ENCODE measurements around the gene LRRC41.
"Not testable (repeated sequence)": the region's sequence is repeated elsewhere in the genome, so short reads cannot be mapped to it uniquely, and the experiment has no call there.

Gene LRRC41, protein sequence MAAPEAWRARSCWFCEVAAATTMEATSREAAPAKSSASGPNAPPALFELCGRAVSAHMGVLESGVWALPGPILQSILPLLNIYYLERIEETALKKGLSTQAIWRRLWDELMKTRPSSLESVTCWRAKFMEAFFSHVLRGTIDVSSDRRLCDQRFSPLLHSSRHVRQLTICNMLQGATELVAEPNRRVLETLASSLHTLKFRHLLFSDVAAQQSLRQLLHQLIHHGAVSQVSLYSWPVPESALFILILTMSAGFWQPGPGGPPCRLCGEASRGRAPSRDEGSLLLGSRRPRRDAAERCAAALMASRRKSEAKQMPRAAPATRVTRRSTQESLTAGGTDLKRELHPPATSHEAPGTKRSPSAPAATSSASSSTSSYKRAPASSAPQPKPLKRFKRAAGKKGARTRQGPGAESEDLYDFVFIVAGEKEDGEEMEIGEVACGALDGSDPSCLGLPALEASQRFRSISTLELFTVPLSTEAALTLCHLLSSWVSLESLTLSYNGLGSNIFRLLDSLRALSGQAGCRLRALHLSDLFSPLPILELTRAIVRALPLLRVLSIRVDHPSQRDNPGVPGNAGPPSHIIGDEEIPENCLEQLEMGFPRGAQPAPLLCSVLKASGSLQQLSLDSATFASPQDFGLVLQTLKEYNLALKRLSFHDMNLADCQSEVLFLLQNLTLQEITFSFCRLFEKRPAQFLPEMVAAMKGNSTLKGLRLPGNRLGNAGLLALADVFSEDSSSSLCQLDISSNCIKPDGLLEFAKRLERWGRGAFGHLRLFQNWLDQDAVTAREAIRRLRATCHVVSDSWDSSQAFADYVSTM

GRCh38 chr1:46303038-46303871 is at the start of gene LRRC41, which contains the start of gene UQCRH:
TSS of gene LRRC41 (minus strand) at chr1:46303616. CDS start at chr1:46303322, 294 bp downstream.
TSS of gene UQCRH (plus strand) at chr1:46303698. CDS start at chr1:46303767, 69 bp downstream.
- DNase-seq, result peak; percentile 89 to 96

GRCh38 chr1:46352363-46352762 is 48.9 kb upstream of the LRRC41 start:
- no peak for DNase-seq

DNA sequence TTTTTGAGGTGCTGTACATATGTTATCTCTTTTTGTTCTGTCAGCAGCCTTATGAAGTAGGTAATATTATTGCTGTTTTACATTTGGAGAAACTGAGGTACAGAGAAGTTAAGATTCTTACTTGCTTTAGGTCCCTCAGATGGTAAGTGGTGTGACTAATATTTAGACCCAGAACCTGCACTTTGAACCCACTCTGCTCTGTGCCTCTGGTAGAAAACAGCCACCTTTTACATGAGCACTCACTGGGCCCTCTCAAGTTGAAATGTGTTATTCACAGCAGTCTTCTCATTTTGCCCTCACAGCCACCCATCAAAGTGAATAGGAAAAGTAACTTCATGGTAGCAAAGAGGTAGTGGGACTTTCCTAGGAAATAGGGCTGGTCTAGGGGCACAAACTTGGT is 41.9 kb upstream of the LRRC41 start:
- no peak for DNase-seq

- no peak for DNase-seq
These were observed 41.1 kb upstream of the LRRC41 start for GRCh38 chr1:46344481-46344880.

GRCh38 chr1:46343705-46344104 is 40.3 kb upstream of the LRRC41 start:
- no peak for DNase-seq

- no peak for DNase-seq
These were observed 39.9 kb upstream of the LRRC41 start for GRCh38 chr1:46343351-46343695.

GRCh38 chr1:46342677-46343350 is 39.4 kb upstream of the LRRC41 start:
- DNase-seq, result no peak

GRCh38 chr1:46342084-46342656 is 38.8 kb upstream of the LRRC41 start:
- peak in 1 of 2 experiments; percentile 4 for DNase-seq

DNA sequence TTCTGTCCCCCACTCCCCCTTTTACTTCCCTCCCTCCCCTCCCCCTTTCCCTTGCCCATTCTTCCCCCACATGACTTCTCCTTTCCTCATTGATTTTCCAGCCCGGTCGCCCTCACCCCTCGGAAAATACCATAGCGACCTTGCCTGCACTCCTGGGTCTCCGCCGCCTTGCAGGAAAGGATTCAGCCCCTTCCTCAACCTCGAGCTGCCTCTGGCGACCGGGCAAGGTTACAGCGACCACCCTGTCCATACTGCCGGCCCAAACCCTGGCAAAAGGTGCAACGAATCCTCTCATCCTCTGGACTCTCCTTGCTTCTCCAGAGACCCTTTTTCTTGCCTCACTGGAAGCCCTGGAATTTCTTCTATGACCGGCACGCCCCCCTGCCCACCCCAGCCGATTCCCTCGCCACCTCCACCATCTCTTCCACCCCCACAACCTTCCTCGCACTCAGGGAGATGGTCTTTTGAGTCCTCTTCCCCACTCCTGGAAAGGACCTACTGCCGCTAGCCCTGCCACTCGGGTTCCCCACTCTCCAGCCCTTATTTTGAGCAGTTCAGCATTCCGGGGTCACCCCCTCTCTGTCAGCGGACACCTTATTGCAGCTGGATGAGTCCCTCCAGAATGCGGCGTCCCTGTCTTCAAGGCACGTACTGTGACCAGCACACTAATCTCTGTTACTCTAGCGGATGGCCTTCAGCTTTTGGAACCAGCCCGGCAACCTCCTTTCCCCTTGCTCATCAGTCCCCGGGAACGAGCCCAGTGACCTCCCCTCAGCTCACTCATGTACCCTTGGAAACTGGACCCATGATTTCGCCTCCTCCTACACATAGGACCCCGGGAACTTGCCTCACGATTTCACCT is 38.0 kb upstream of the LRRC41 start:
- no peak for DNase-seq

DNA sequence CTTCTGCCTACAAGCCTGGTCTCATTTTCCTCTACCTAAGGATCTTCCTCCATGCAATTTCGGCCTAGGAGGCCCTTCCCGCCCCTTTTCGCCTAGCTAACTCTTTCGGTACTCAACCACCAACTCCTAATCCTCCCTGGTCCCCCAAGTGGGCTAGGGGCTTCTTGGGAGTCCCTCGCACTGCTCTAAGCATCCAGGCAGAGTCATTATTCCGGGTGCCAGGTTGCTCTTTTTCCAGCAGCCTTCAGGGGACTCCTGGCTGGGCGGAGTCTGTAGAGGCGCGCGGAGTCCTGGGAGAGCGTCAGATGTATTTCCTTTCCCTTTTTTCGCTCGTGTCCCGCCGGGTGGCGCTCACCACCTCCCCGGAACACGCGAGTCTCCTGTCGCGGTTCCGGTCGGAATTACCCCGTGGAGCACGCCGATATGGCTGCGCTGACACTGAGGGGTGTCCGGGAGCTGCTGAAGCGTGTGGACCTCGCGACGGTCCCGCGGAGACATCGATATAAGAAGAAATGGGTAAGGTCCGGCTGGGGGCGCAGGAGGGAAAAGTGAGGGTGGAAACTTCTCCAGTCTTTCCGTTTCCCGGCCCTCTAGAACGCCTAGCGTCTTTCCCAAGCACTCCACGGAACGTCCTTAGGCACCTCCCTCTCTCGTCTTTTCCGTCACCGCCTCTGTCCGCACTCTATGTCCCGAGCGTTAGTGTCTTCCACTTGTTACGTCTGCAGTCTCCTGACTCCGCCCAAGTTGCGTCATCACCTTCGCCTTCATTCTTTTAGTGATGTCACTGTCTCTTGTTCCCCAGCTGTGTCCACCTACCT is 37.2 kb upstream of the LRRC41 start, which contains the start of gene NSUN4:
Gene NSUN4, plus strand, starts transcription at position 404 of the 818 bp plus-strand sequence. Its CDS starts 20 bp downstream, at position 424.
- peak; percentile 85 to 89 for DNase-seq

GRCh38 chr1:46337409-46337808 is 34.0 kb upstream of the LRRC41 start:
- not testable (repeated sequence) for DNase-seq

DNA sequence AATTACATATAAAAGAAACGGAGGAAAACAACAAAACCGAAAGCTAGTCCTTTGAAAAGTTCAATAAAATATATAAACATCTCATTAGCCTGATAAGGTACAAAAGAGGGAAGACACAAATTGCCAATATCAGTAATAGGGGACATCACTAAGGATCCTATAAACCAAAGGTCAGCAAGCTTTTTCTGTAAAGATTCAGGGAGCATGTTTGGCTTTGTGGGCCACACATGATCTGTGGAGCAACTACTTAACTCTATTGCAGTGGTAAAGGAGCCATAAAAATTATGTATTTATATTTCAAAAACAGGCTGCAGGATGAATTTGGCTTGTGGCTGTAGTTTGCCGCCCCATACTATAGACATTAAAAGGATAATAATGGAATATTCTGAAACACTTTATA is 31.7 kb upstream of the LRRC41 start:
- no peak for DNase-seq

- DNase-seq, result no peak
These were observed 30.6 kb upstream of the LRRC41 start for GRCh38 chr1:46334030-46334384.

DNA sequence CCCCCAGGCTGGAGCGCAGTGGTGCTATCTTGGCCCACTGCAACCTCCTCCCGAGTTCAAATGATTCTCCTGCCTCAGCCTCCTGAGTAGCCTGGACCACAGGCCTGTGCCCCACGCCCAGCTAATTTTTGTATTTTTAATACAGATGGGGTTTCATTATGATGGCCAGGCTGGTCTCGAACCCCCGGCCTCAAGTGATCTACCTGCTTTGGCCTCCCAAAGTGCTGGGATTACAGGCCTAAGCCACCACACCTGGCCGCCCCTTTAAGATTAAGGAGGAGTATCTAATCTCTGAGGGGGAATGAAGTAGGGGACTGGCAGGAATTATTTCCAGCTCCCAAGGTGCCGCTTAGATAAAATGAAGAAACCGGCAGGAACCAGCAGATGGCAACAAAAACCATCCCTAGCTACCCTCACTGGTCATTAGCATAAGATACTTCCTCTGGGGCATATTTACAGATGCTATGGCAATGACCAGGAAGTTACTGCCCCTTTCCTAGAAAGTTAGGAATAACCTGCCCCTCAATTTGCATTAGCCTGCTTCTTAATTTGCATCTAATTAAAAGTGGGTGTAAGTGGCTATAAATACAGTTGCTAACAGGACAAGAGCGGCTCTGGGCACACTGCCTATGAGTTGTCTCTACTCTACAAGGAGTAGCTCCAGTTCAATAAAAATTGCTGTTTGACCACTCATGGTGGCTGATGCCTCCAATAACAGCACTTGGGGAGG is 30.0 kb upstream of the LRRC41 start:
- DNase-seq, result peak; percentile 74 to 78

DNA sequence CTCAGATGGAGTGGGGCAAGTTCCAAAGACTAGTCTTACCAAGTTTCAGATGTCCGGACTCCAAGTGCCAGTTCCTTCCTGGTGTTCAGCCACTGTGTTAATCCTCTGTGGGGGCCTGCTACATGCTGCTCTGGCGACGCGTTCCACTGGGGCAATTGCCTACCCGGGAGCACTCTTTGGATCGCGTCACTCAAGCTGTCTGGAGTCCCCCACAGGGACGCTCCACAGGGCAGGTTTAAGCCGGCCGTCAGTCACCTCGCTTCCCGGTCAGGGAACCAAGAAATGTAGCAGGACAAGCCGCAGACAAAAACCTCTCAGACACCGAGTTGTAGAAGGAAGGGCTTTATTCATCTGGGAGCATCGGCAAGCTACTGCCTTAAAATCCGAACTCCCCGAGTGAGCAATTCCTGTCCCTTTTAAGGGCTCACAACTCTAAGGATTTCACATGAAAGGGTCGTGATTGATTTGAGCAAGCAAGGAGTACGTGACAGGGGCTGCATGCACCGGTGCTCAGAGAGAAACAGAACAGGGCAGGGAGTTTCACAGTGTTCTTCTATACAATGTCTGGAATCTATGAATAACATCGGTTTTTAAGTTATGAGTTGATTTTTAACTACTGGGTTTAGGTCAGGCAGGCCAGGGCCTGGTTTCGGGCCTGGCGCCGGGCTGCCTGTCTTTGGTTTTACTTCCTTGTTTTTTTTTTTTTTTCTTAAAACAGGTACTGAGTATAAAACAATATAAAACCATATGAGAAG is 28.5 kb upstream of the LRRC41 start:
- DNase-seq, result not testable (repeated sequence)

- DNase-seq, result not testable (repeated sequence)
These were observed 27.0 kb upstream of the LRRC41 start for GRCh38 chr1:46330381-46330780.

GRCh38 chr1:46329807-46330206 is 26.4 kb upstream of the LRRC41 start:
- not testable (repeated sequence) for DNase-seq

GRCh38 chr1:46328182-46328581 is 24.8 kb upstream of the LRRC41 start:
- not testable (repeated sequence) for DNase-seq
